Activated CD8-positive, alpha-beta memory T cell treated with anti-CD3 and anti-CD28 coated beads, Interleukin-2, amount 10 ng/mL, durations not matched to agents 7 days and 5 days (primary cell): ENCODE measurements around the gene SNX1. TPM values are rescaled to one million over a fixed set of nuclear protein-coding genes. Genes with fewer than 3 reads are reported as not detected.

ENCODE experiments used
- ATAC-seq: fragments of 150-1000 bp; cut with Tn5 transposase; one replicate; pipeline ENCODE4 v1.10.0; 2021; ENCODE audit warnings: moderate library complexity
- CTCF ChIA-PET: fragments of 350-600 bp; sonication (Branson Sonifier 250); formaldehyde crosslinking; loops from one replicate; lab custom pipeline; 2021; ENCODE audit warnings: antibody characterized with exemption; lab: Charles Lee
- DNase-seq: peaks from one replicate; pipeline ENCODE4 v3.0.0-alpha.2; 2020
- H3K27ac Mint-ChIP-seq: one replicate; pipeline ENCODE4 v1.8.0; 2021; ENCODE audit warnings: mild to moderate bottlenecking, mixed read lengths
- H3K27me3 Mint-ChIP-seq: one replicate; pipeline ENCODE4 v1.8.0; 2021; ENCODE audit warnings: mixed read lengths
- H3K36me3 Mint-ChIP-seq: one replicate; pipeline ENCODE4 v1.8.0; 2021; ENCODE audit warnings: mild to moderate bottlenecking, mixed read lengths
- H3K4me1 Mint-ChIP-seq: one replicate; pipeline ENCODE4 v1.8.0; 2021; ENCODE audit warnings: mixed read lengths
- H3K4me3 Mint-ChIP-seq: one replicate; pipeline ENCODE4 v1.8.0; 2021; ENCODE audit warnings: mild to moderate bottlenecking, moderate library complexity, mixed read lengths
- H3K9me3 Mint-ChIP-seq: one replicate; pipeline ENCODE4 v1.8.0; 2022; ENCODE audit warnings: low read depth, mixed read lengths
- total RNA-seq, 2 experiments: library from RNA; stranded (reverse); gene quantifications; one replicate each; pipeline ENCODE4 v1.2.3, GENCODE V29; 2021

SNX1 gene
- total RNA-seq, 2 experiments from 2014 or later, result 108 to 114 TPM

DNA sequence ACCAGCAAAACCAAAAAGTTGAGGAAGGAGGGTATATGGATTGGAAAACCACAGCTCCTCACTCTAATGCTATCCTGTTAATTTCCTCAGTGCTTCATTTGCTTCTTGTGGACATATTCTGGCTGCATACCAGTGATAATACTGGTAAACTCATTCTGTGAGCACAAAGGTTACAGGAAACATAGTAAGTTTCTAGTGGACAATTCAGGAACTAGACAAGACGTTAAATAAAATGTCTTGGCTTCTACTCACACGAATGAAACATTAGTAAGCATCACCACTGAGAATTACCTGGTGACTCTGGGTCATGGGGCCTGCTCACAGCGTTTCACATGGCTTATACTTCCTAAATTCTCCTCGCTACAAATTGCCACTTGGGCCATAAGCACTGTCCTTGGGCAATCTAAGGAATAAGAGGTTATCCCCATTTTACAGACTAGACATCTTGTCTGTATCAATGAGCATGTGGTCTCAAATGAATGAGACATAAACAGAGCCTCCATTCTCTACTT is 87.1 kb downstream of the SNX1 start:
- Mint-ChIP-seq H3K27ac (no peak overlapping the region), H3K27me3 (no peaks in the 10 kb centered on the region), H3K4me1 (peaks cover 8% of the 10 kb centered on the region), H3K9me3 (no peaks in the 10 kb centered on the region), H3K36me3 (peaks cover 21% of the 10 kb centered on the region), H3K4me3 (no peak overlapping the region)
- no peak for ATAC-seq
- CTCF ChIA-PET, result no interaction called here
- DNase-seq, result no peak

- Mint-ChIP-seq H3K27me3 (no peaks in the 10 kb centered on the region), H3K27ac (no peak overlapping the region), H3K4me3 (no peak overlapping the region), H3K4me1 (peaks cover 23% of the 10 kb centered on the region), H3K36me3 (peaks cover 34% of the 10 kb centered on the region), H3K9me3 (peaks cover 2% of the 10 kb centered on the region)
- DNase-seq, result no peak
- ATAC-seq, result no peak
- CTCF ChIA-PET, result interaction anchor here (0.7 to 1.7 kb wide), 2 partner anchors 32 to 134 kb away, joined by 4 read pairs; no protein-coding TSS in a partner anchor
These were observed 89.5 kb downstream of the SNX1 start for GRCh38 chr15:64185146-64185911.

GRCh38 chr15:64187396-64188191 is 91.8 kb downstream of the SNX1 start:
- peak overlapping the region; percentile 75 for H3K4me3 Mint-ChIP-seq
- CTCF ChIA-PET, result interaction anchor here (1.1 to 1.2 kb wide), 3 partner anchors 24 to 200 kb away, joined by 3 read pairs; partner anchors contain the start of gene TRIP4
- H3K36me3 Mint-ChIP-seq, result peaks cover 27% of the 10 kb centered on the region
- H3K27me3 Mint-ChIP-seq, result no peaks in the 10 kb centered on the region
- peaks cover 2% of the 10 kb centered on the region for H3K9me3 Mint-ChIP-seq
- no peak for DNase-seq
- H3K4me1 Mint-ChIP-seq, result peaks cover 23% of the 10 kb centered on the region
- H3K27ac Mint-ChIP-seq, result peak overlapping the region; percentile 88
- ATAC-seq, result peak; percentile 25

Other genes starting within 250 kb of the SNX1 start
- 10 to 100 TPM; 14.1 to 15.0 TPM for gene DAPK2, start 49.5 kb upstream of the SNX1 start, total RNA-seq
- gene CIAO2A, start 2.1 kb upstream of the SNX1 start, total RNA-seq, result 10 to 100 TPM; 66.4 to 80.2 TPM
- under 1 TPM; 0.21 to 0.35 TPM for gene SNX22, start 55.7 kb downstream of the SNX1 start, total RNA-seq
- 100 to 1,000 TPM; 308 to 386 TPM for gene PPIB, start 67.0 kb downstream of the SNX1 start, total RNA-seq